SK-N-SH (cell line): ENCODE measurements around the gene ADAMTS10. TPM values are rescaled to one million over a fixed set of nuclear protein-coding genes. Genes with fewer than 3 reads are reported as not detected.

Experiments used
- CTCF ChIA-PET: fragments of 300-600, 350-600 bp; formaldehyde crosslinking; extraction: SDS; loops from one replicate; lab custom pipeline; 2021; lab: Yijun Ruan, JAX
- POLR2A ChIA-PET: fragments of 350-600 bp; sonication (Branson Sonifier 250); formaldehyde crosslinking; extraction: SDS; loops from one replicate; lab custom pipeline; 2020; ENCODE audit warnings: antibody characterized with exemption, inconsistent platforms; lab: Yijun Ruan, JAX
- DNase-seq: peaks from one replicate; pipeline ENCODE4 v3.0.0; 2012
- H2AFZ ChIP-seq: fragments of 200-600 bp; sonication (generic); 2 replicates; pipeline ENCODE4 v1.8.1; 2016; ENCODE audit warnings: antibody characterized with exemption, mild to moderate bottlenecking, low read depth
- H3F3A ChIP-seq: fragments of 200-600 bp; sonication (generic); replicated peaks from 2 replicates; pipeline ENCODE3; 2016; ENCODE audit warnings: antibody characterized with exemption, mild to moderate bottlenecking; ENCODE audit not compliant: insufficient read depth
- H3K27ac ChIP-seq, 2 experiments: fragments of 200-500 bp in 1 of 2; fragments of 200-600 bp in 1 of 2; sonication (Bioruptor generic) in 1 of 2; sonication (generic), shearing (Covaris generic) in 1 of 2; 2 replicates each; pipeline versions ENCODE4 v1.5.1 to v1.6.1; 2014 to 2016; ENCODE audit warnings: low read depth in 2 of 2, inconsistent platforms in 1 of 2, low read length in 1 of 2, mild to moderate bottlenecking in 1 of 2, mixed read lengths in 1 of 2
- H3K27me3 ChIP-seq: fragments of 200-600 bp; sonication (generic), shearing (Covaris generic); 2 replicates; pipeline ENCODE4 v1.6.1; 2016; ENCODE audit warnings: mixed run types; ENCODE audit not compliant: insufficient read depth
- H3K36me3 ChIP-seq, 2 experiments: fragments of 200-500 bp in 1 of 2; fragments of 200-600 bp in 1 of 2; sonication (Bioruptor generic) in 1 of 2; sonication (generic) in 1 of 2; replicated peaks in 1 of 2; 2 replicates each; pipeline versions ENCODE3 to v1.5.1; 2014 to 2016; ENCODE audit warnings: low read length in 1 of 2, mild to moderate bottlenecking in 1 of 2; ENCODE audit not compliant: insufficient read depth in 2 of 2, control insufficient read depth in 1 of 2
- H3K4me1 ChIP-seq, 2 experiments: fragments of 200-500 bp in 1 of 2; fragments of 200-600 bp in 1 of 2; sonication (Bioruptor generic) in 1 of 2; sonication (generic), shearing (Covaris generic) in 1 of 2; 2 replicates each; pipeline versions ENCODE4 v1.5.1 to v1.6.1; 2014 to 2016; ENCODE audit warnings: low read depth in 1 of 2, low read length in 1 of 2, mixed run types in 1 of 2; ENCODE audit not compliant: insufficient read depth in 2 of 2, control insufficient read depth in 1 of 2
- H3K4me2 ChIP-seq: fragments of 200-600 bp; sonication (generic), shearing (Covaris generic); 2 replicates; pipeline ENCODE4 v1.6.1; 2017; ENCODE audit warnings: mixed run types
- H3K4me3 ChIP-seq, 2 experiments: fragments of 200-500 bp in 1 of 2; fragments of 200-600 bp in 1 of 2; sonication (Bioruptor generic) in 1 of 2; sonication (generic), shearing (Covaris generic) in 1 of 2; 2 replicates each; pipeline versions ENCODE4 v1.5.1 to v1.8.1; 2014 to 2016; ENCODE audit warnings: low read depth in 2 of 2, inconsistent platforms in 1 of 2, low read length in 1 of 2, mild to moderate bottlenecking in 1 of 2, mixed read lengths in 1 of 2, moderate library complexity in 1 of 2
- H3K79me2 ChIP-seq: fragments of 200-600 bp; sonication (generic); 2 replicates; pipeline ENCODE4 v1.8.1; 2017; ENCODE audit warnings: mild to moderate bottlenecking; ENCODE audit not compliant: insufficient read depth
- H3K9ac ChIP-seq: fragments of 200-600 bp; sonication (generic); 2 replicates; pipeline ENCODE4 v1.6.1; 2017; ENCODE audit warnings: mixed run types
- H3K9me2 ChIP-seq: fragments of 200-600 bp; sonication (generic); 2 replicates; pipeline ENCODE4 v1.6.1; 2017; ENCODE audit warnings: mixed run types
- H3K9me3 ChIP-seq: fragments of 200-600 bp; sonication (generic); 2 replicates; pipeline ENCODE4 v1.6.1; 2017; ENCODE audit warnings: mixed run types, mild to moderate bottlenecking, moderate library complexity
- H4K20me1 ChIP-seq: fragments of 200-600 bp; sonication (generic); 2 replicates; pipeline ENCODE4 v1.6.1; 2017; ENCODE audit warnings: mild to moderate bottlenecking, mixed run types; ENCODE audit not compliant: insufficient read depth
- ELF1 ChIP-seq: IDR thresholded peaks from 2 replicates; pipeline ENCODE4 v1.4.0; 2012
- FOSL2 ChIP-seq: IDR thresholded peaks from 2 replicates; pipeline ENCODE4 v1.4.0; 2012; ENCODE audit warnings: low read depth, mild to moderate bottlenecking, moderate library complexity, borderline replicate concordance
- FOXM1 ChIP-seq: IDR thresholded peaks from 2 replicates; pipeline ENCODE4 v1.4.0; 2012; ENCODE audit warnings: low read depth, mild to moderate bottlenecking
- GABPA ChIP-seq: IDR thresholded peaks from 2 replicates; pipeline ENCODE4 v1.4.0; 2012; ENCODE audit warnings: low read depth, mild to moderate bottlenecking
- GATA2 ChIP-seq: sonication (generic); formaldehyde crosslinking; IDR thresholded peaks from 2 replicates; pipeline ENCODE4 v1.5.0; 2020; ENCODE audit warnings: mild to moderate bottlenecking, missing genetic modification reagents
- JUND ChIP-seq: IDR thresholded peaks from 2 replicates; pipeline ENCODE4 v1.4.0; 2012
- MEF2A ChIP-seq: IDR thresholded peaks from 2 replicates; pipeline ENCODE4 v1.4.0; 2012; ENCODE audit warnings: low read depth, borderline replicate concordance
- MXI1 ChIP-seq: IDR thresholded peaks from 2 replicates; pipeline ENCODE4 v1.6.1; 2012; ENCODE audit warnings: mild to moderate bottlenecking, low read depth, low read length, improper control_type of control experiment
- NFIC ChIP-seq: IDR thresholded peaks from 2 replicates; pipeline ENCODE4 v1.4.0; 2012; ENCODE audit warnings: borderline replicate concordance
- PBX3 ChIP-seq: IDR thresholded peaks from 2 replicates; pipeline ENCODE4; 2012
- POLR2AphosphoS5 ChIP-seq: IDR thresholded peaks from 2 replicates; pipeline ENCODE4 v1.6.1; 2012; ENCODE audit warnings: low read depth, low read length
- RAD21 ChIP-seq: IDR thresholded peaks from 2 replicates; pipeline ENCODE4 v1.6.1; 2012; ENCODE audit warnings: mild to moderate bottlenecking, low read length
- REST ChIP-seq: IDR thresholded peaks from 2 replicates; pipeline ENCODE4 v1.6.1; 2012; ENCODE audit warnings: mild to moderate bottlenecking, low read depth, low read length, moderate library complexity
- RFX5 ChIP-seq: IDR thresholded peaks from 2 replicates; pipeline ENCODE4 v1.6.1; 2012; ENCODE audit warnings: mild to moderate bottlenecking, improper control_type of control experiment, low read length
- RXRA ChIP-seq: IDR thresholded peaks from 2 replicates; pipeline ENCODE4 v1.4.0; 2012; ENCODE audit warnings: low read depth, mild to moderate bottlenecking, borderline replicate concordance
- SIN3A ChIP-seq: IDR thresholded peaks from 2 replicates; pipeline ENCODE4 v1.6.1; 2012; ENCODE audit warnings: low read depth, mild to moderate bottlenecking, low read length, moderate library complexity, borderline replicate concordance
- SMC3 ChIP-seq: IDR thresholded peaks from 2 replicates; pipeline ENCODE4 v1.6.1; 2012; ENCODE audit warnings: low read depth, low read length, improper control_type of control experiment
- TCF12 ChIP-seq: IDR thresholded peaks from 2 replicates; pipeline ENCODE4 v1.4.0; 2012
- USF1 ChIP-seq: IDR thresholded peaks from 2 replicates; pipeline ENCODE4 v1.4.0; 2012; ENCODE audit warnings: low read depth, borderline replicate concordance
- USF2 ChIP-seq: fragments of 150-350 bp; IDR thresholded peaks from 2 replicates; pipeline ENCODE4 v1.6.1; 2017; ENCODE audit warnings: antibody characterized with exemption, low read length, low read depth, borderline replicate concordance
- YY1 ChIP-seq: IDR thresholded peaks from 2 replicates; pipeline ENCODE4 v1.4.0; 2012; ENCODE audit warnings: low read depth, mild to moderate bottlenecking
- WGBS: methylation state at CpG from one replicate; pipeline ENCODE4 v1.1.6; 2017; ENCODE audit warnings: low lambda C conversion rate; 5-methylcytosine and 5-hydroxymethylcytosine counted together
- polyA plus RNA-seq, 3 experiments: library from polyadenylated mRNA; depleted of rRNA; stranded (reverse); fragments of >200 nt; gene quantifications; 2 replicates each; pipeline ENCODE4 v1.2.3, GENCODE V29; 2012
- TF ChIP-seq, protein P1 (sequence below): IDR thresholded peaks from 2 replicates; pipeline ENCODE4 v1.4.0; 2012; ENCODE audit warnings: low read depth, borderline replicate concordance
- TF ChIP-seq, protein P2 (sequence below): IDR thresholded peaks from 2 replicates; pipeline ENCODE4 v1.4.0; 2012; ENCODE audit warnings: low read depth
- TF ChIP-seq, protein P3 (sequence below): fragments of 200-600 bp; sonication (generic); IDR thresholded peaks from 2 replicates; pipeline ENCODE4 v1.6.1; 2017; ENCODE audit warnings: antibody characterized with exemption, mild to moderate bottlenecking, moderate library complexity

The ADAMTS10 gene
- polyA plus RNA-seq, 1 of the 3 experiments (the other 2 are of a cell fraction), result 3.6 TPM

GRCh38 chr19:8552810-8553209, 57.7 kb downstream of the ADAMTS10 start:
- no peaks in the 10 kb centered on the region for H3K36me3 ChIP-seq
- no peak for TF ChIP-seq REST
- TF ChIP-seq, protein P1, sequence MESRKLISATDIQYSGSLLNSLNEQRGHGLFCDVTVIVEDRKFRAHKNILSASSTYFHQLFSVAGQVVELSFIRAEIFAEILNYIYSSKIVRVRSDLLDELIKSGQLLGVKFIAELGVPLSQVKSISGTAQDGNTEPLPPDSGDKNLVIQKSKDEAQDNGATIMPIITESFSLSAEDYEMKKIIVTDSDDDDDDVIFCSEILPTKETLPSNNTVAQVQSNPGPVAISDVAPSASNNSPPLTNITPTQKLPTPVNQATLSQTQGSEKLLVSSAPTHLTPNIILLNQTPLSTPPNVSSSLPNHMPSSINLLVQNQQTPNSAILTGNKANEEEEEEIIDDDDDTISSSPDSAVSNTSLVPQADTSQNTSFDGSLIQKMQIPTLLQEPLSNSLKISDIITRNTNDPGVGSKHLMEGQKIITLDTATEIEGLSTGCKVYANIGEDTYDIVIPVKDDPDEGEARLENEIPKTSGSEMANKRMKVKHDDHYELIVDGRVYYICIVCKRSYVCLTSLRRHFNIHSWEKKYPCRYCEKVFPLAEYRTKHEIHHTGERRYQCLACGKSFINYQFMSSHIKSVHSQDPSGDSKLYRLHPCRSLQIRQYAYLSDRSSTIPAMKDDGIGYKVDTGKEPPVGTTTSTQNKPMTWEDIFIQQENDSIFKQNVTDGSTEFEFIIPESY, result no peak
- 0 out of 2 replicates have a peak, but pooled peaks have one; percentile 55 for TF ChIP-seq ELF1
- no peak for TF ChIP-seq MXI1
- TF ChIP-seq, protein P2, sequence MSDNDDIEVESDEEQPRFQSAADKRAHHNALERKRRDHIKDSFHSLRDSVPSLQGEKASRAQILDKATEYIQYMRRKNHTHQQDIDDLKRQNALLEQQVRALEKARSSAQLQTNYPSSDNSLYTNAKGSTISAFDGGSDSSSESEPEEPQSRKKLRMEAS, result 0 out of 2 replicates have a peak, but pooled peaks have one; percentile 28
- TF ChIP-seq TCF12, result 0 out of 2 replicates have a peak, but pooled peaks have one; percentile 9
- no peak for TF ChIP-seq NFIC
- TF ChIP-seq FOXM1, result no peak
- peak; percentile 89 for TF ChIP-seq GABPA
- TF ChIP-seq SMC3, result no peak
- TF ChIP-seq USF1, result no peak
- no peak for TF ChIP-seq RAD21
- 0 out of 2 replicates have a peak, but pooled peaks have one; percentile 47 for TF ChIP-seq SIN3A
- TF ChIP-seq, protein P3, sequence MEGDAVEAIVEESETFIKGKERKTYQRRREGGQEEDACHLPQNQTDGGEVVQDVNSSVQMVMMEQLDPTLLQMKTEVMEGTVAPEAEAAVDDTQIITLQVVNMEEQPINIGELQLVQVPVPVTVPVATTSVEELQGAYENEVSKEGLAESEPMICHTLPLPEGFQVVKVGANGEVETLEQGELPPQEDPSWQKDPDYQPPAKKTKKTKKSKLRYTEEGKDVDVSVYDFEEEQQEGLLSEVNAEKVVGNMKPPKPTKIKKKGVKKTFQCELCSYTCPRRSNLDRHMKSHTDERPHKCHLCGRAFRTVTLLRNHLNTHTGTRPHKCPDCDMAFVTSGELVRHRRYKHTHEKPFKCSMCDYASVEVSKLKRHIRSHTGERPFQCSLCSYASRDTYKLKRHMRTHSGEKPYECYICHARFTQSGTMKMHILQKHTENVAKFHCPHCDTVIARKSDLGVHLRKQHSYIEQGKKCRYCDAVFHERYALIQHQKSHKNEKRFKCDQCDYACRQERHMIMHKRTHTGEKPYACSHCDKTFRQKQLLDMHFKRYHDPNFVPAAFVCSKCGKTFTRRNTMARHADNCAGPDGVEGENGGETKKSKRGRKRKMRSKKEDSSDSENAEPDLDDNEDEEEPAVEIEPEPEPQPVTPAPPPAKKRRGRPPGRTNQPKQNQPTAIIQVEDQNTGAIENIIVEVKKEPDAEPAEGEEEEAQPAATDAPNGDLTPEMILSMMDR, result no peak
- no peak for TF ChIP-seq RFX5
- TF ChIP-seq JUND, result no peak
- TF ChIP-seq PBX3, result peak; percentile 10; the same call in 1 of the 2 replicates
- TF ChIP-seq POLR2AphosphoS5, result no peak
- TF ChIP-seq FOSL2, result no peak
- no peak for TF ChIP-seq GATA2 (CRISPR knock-in tag)
- TF ChIP-seq USF2, result no peak
- no peak for TF ChIP-seq RXRA
- peak; percentile 95 for TF ChIP-seq YY1
- no peak for TF ChIP-seq MEF2A
- H3F3A ChIP-seq, result no peaks in the 10 kb centered on the region
- H4K20me1 ChIP-seq, result no peaks in the 10 kb centered on the region
- H3K4me2 ChIP-seq, result no peak overlapping the region
- no peaks in the 10 kb centered on the region for H3K9me2 ChIP-seq
- H3K27me3 ChIP-seq, result no peaks in the 10 kb centered on the region
- POLR2A ChIA-PET, result no interaction called here
- H2AFZ ChIP-seq, result peak overlapping the region; percentile 64; the same call in 1 of the 2 replicates
- DNase-seq, result peak; percentile 79
- H3K9ac ChIP-seq, result no peak overlapping the region
- WGBS, result 46% methylated on average over 10 of the region's 10 CpGs
- no peaks in the 10 kb centered on the region for H3K9me3 ChIP-seq
- no peak overlapping the region for H3K4me3 ChIP-seq
- no peaks in the 10 kb centered on the region for H3K79me2 ChIP-seq
- no peaks in the 10 kb centered on the region for H3K4me1 ChIP-seq
- CTCF ChIA-PET, result interaction anchor here (0.5 to 9.5 kb wide), 2 partner anchors 27 to 140 kb away, joined by 3 to 44 read pairs; partner anchors contain the start of gene MARCHF2
- no peak overlapping the region for H3K27ac ChIP-seq
